ENCODE measurements around the gene DGKI. TPM values are rescaled to one million over a fixed set of nuclear protein-coding genes. Genes with fewer than 3 reads are reported as not detected.

DGKI gene
- total and polyA plus RNA-seq, 2 donors (not counting 1 experiment from before 2014, with no cell fraction given) = not detected

DNA sequence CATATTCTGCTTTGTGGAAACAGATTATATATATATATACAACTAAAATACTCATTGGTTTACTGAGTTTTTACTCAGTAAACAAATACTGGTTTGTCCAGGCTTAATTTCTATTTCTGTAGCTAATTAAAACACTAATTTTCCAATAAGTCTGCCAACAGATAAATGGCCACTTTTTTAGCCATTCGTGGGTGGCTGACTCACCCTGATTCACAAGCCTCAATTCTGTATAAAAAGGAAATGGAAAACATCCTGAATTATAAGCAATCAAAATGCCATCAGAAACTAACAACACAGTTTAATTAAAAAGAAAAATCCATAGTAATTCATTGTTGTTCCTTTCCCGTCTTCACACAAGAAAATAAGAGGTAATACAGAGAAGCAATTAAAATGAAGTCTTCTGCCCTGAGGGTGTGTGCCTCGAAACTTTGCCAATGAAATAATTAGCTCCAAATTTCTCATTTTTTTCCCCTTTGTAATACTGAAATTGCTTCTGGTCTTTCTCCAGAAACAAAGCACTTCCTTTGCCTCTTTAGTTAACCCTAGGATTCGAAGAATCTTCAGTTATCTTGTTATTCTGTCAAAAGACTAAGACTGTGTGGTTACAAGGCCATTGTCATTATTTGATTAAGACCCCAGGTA is 384.6 kb downstream of the DGKI start:
- Histone ChIP-seq H3K27me3 (replicated peaks in 1 of 4; ENCODE audit: control extremely low read depth in 1 of 4, control insufficient read depth in 3 of 4, insufficient read depth in 4 of 4, low read length in 3 of 4) (no peaks in the 10 kb centered on the region), H3K4me2 (replicated peaks; ENCODE audit: low read depth, low read length, poor library complexity, severe bottlenecking) (no peak overlapping the region), H3K9ac (ENCODE audit: low read length) (no peak overlapping the region), H3K4me3 (ENCODE audit: control extremely low read depth in 1 of 5, extremely low read depth in 1 of 5, insufficient read depth in 1 of 5, low read depth in 2 of 5, low read length in 4 of 5) (no peak overlapping the region), H2AFZ (ENCODE audit: insufficient read depth, low read depth, low read length, poor library complexity, severe bottlenecking) (no peak overlapping the region), H3K9me3 (ENCODE audit: control extremely low read depth in 1 of 3, control insufficient read depth in 2 of 3, insufficient read depth in 1 of 3, low read length in 2 of 3) (no peaks in the 10 kb centered on the region), H4K20me1 (ENCODE audit: control insufficient read depth, insufficient read depth, low read length, poor library complexity, severe bottlenecking) (no peaks in the 10 kb centered on the region), H3K4me1 (ENCODE audit: control insufficient read depth in 2 of 2, insufficient read depth in 2 of 2, low read length in 2 of 2) (no peaks in the 10 kb centered on the region), H3K36me3 (replicated peaks in 1 of 2; ENCODE audit: control extremely low read depth in 1 of 2, control insufficient read depth in 1 of 2, extremely low read depth in 1 of 2, insufficient read depth in 2 of 2, low read length in 1 of 2) (no peaks in the 10 kb centered on the region), H3K79me2 (ENCODE audit: control insufficient read depth, insufficient read depth, low read length) (no peaks in the 10 kb centered on the region), H3K27ac (ENCODE audit: low read length in 2 of 2) (no peak overlapping the region)
- Mint-ChIP-seq H3K27ac (no peak overlapping the region), H3K4me1 (no peaks in the 10 kb centered on the region), H3K27me3 (no peaks in the 10 kb centered on the region), H3K4me3 (no peak overlapping the region), H3K9me3 (ENCODE audit: insufficient read depth) (no peaks in the 10 kb centered on the region)
- ChIA-PET CTCF (no interaction called here), POLR2A (no interaction called here)
- ATAC-seq (ENCODE audit: low read depth) = no peak
- whole genome bisulfite sequencing (ENCODE audit: insufficient coverage) = 67% methylated on average over 1 of the region's 4 CpGs
- intact Hi-C loops (cut with micrococcal nuclease) = no loop called here
- no peak for DNase-seq
- TF ChIP-seq, protein P1, sequence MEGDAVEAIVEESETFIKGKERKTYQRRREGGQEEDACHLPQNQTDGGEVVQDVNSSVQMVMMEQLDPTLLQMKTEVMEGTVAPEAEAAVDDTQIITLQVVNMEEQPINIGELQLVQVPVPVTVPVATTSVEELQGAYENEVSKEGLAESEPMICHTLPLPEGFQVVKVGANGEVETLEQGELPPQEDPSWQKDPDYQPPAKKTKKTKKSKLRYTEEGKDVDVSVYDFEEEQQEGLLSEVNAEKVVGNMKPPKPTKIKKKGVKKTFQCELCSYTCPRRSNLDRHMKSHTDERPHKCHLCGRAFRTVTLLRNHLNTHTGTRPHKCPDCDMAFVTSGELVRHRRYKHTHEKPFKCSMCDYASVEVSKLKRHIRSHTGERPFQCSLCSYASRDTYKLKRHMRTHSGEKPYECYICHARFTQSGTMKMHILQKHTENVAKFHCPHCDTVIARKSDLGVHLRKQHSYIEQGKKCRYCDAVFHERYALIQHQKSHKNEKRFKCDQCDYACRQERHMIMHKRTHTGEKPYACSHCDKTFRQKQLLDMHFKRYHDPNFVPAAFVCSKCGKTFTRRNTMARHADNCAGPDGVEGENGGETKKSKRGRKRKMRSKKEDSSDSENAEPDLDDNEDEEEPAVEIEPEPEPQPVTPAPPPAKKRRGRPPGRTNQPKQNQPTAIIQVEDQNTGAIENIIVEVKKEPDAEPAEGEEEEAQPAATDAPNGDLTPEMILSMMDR (IDR thresholded peaks at IDR 0.05) = no peak
- no peak for TF ChIP-seq EZH2 (IDR thresholded peaks at IDR 0.05; ENCODE audit: borderline replicate concordance, insufficient read depth, low read depth, low read length, poor library complexity, severe bottlenecking)

DNA sequence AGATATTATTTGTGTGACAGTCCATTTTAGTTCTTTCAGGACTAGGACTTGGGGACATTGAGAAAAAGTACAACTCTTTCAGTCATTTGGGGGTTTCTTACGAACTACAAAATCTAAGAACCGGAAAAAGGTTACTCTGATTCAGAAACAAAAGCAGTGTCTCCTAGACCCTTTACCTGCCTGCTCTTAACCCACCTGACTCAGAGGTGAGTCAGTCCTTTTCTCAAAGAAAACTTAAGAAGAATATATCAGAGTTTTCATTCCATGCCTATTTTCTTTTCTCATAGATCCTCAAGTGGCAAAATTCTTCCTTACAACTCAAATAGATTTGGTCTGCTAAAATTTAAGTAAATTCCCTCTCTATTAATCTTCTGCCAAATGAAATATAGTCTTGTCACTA is 388.4 kb downstream of the DGKI start:
- H3K4me1 Mint-ChIP-seq = no peaks in the 10 kb centered on the region
- no peak for DNase-seq

More for the DNA sequence above, 388.4 kb downstream of the DGKI start:
- no peaks in the 10 kb centered on the region for H3K27me3 ChIP-seq (replicated peaks in 1 of 4; ENCODE audit: control extremely low read depth in 1 of 4, control insufficient read depth in 3 of 4, insufficient read depth in 4 of 4, low read length in 3 of 4)
- no peaks in the 10 kb centered on the region for H4K20me1 ChIP-seq (ENCODE audit: control insufficient read depth, insufficient read depth, low read length, poor library complexity, severe bottlenecking)
- ChIA-PET CTCF (no interaction called here), POLR2A (no interaction called here)
- H3K4me3 Mint-ChIP-seq = no peak overlapping the region
- H3K4me2 ChIP-seq (replicated peaks; ENCODE audit: low read depth, low read length, poor library complexity, severe bottlenecking) = no peak overlapping the region
- no CpG with 5 or more reads among the region's 2 CpGs for WGBS (ENCODE audit: insufficient coverage)
- H3K4me1 ChIP-seq (ENCODE audit: control insufficient read depth in 2 of 2, insufficient read depth in 2 of 2, low read length in 2 of 2) = no peaks in the 10 kb centered on the region
- no peak overlapping the region for H3K27ac ChIP-seq (ENCODE audit: low read length in 2 of 2)
- no peaks in the 10 kb centered on the region for H3K27me3 Mint-ChIP-seq
- no peaks in the 10 kb centered on the region for H3K9me3 ChIP-seq (ENCODE audit: control extremely low read depth in 1 of 3, control insufficient read depth in 2 of 3, insufficient read depth in 1 of 3, low read length in 2 of 3)
- no peak overlapping the region for H3K4me3 ChIP-seq (ENCODE audit: control extremely low read depth in 1 of 5, extremely low read depth in 1 of 5, insufficient read depth in 1 of 5, low read depth in 2 of 5, low read length in 4 of 5)
- H3K9ac ChIP-seq (ENCODE audit: low read length) = no peak overlapping the region
- no peaks in the 10 kb centered on the region for H3K36me3 ChIP-seq (replicated peaks in 1 of 2; ENCODE audit: control extremely low read depth in 1 of 2, control insufficient read depth in 1 of 2, extremely low read depth in 1 of 2, insufficient read depth in 2 of 2, low read length in 1 of 2)
- H3K79me2 ChIP-seq (ENCODE audit: control insufficient read depth, insufficient read depth, low read length) = no peaks in the 10 kb centered on the region
- no peak overlapping the region for H3K27ac Mint-ChIP-seq
- H3K9me3 Mint-ChIP-seq (ENCODE audit: insufficient read depth) = no peaks in the 10 kb centered on the region
- intact Hi-C loops (cut with micrococcal nuclease) = no loop called here
- TF ChIP-seq, protein P1 (IDR thresholded peaks at IDR 0.05) = no peak
- TF ChIP-seq EZH2 (IDR thresholded peaks at IDR 0.05; ENCODE audit: borderline replicate concordance, insufficient read depth, low read depth, low read length, poor library complexity, severe bottlenecking) = no peak
- no peak for ATAC-seq (ENCODE audit: low read depth)
- no peak overlapping the region for H2AFZ ChIP-seq (ENCODE audit: insufficient read depth, low read depth, low read length, poor library complexity, severe bottlenecking)

Measured in B cell (primary cell).